Activated naive CD4-positive, alpha-beta T cell treated with anti-CD3 and anti-CD28 coated beads, Interleukin-2, amount 10 ng/mL, durations not matched to agents 5 hours and 36 hours (primary cell): ENCODE data around the gene ZNF792. TPM values are rescaled to one million over a fixed set of nuclear protein-coding genes. Genes with fewer than 3 reads are reported as not detected.

Experiments used
- total RNA-seq, 2 experiments: library from RNA; stranded (reverse); gene quantifications; one replicate each; pipeline ENCODE4 v1.2.3, GENCODE V29; 2021

Gene ZNF792
- total RNA-seq = 10 to 100 TPM; 16.7 to 17.6 TPM

GRCh38 chr19:34963573-34964406, at the start of gene ZNF792:
Gene ZNF792 (minus strand): TSS chr19:34964229. CDS start chr19:34963662, 567 bp downstream.

GRCh38 chr19:34999498-35000337, 35.7 kb upstream of the ZNF792 start, which contains the start of gene GRAMD1A:
Gene GRAMD1A (plus strand): TSS chr19:35000323. CDS start chr19:35000479, 156 bp downstream.

GRCh38 chr19:34926685-34927375, 37.2 kb downstream of the ZNF792 start, which contains the start of gene ZNF30:
Gene ZNF30 (plus strand): TSS chr19:34926903. CDS start chr19:34929948, 3,045 bp downstream.

Other genes starting within 250 kb of the ZNF792 start
- gene ZNF181, start 230.0 kb downstream of the ZNF792 start, total RNA-seq = 1 to 10 TPM; 7.1 to 8.3 TPM
- gene ZNF599, start 191.0 kb downstream of the ZNF792 start, total RNA-seq = 1 to 10 TPM; 6.8 to 6.9 TPM
- gene ZNF30, start 37.3 kb downstream of the ZNF792 start, total RNA-seq = 1 to 10 TPM; 3.9 to 6.2 TPM
- 100 to 1,000 TPM; 129 to 141 TPM for gene GRAMD1A, start 36.1 kb upstream of the ZNF792 start, total RNA-seq
- gene SCN1B, start 66.2 kb upstream of the ZNF792 start, total RNA-seq = under 1 TPM; 0.53 to 0.72 TPM
- not detected for gene HPN, start 77.5 kb upstream of the ZNF792 start, total RNA-seq
- gene FXYD3, start 151.6 kb upstream of the ZNF792 start, total RNA-seq = not detected
- 1 to 10 TPM; 1.0 TPM for gene LGI4, start 170.8 kb upstream of the ZNF792 start, total RNA-seq
- gene FXYD1, start 174.6 kb upstream of the ZNF792 start, total RNA-seq = 1 to 10 TPM; 4.5 to 6.3 TPM
- 10 to 100 TPM; 20.4 to 22.1 TPM for gene FXYD7, start 179.0 kb upstream of the ZNF792 start, total RNA-seq
- gene FXYD5, start 190.5 kb upstream of the ZNF792 start, total RNA-seq = 100 to 1,000 TPM; 732 to 764 TPM